Breast epithelium (tissue), 4 donors: ENCODE measurements around the gene SPTLC2. TPM values are rescaled to one million over a fixed set of nuclear protein-coding genes. Genes with fewer than 3 reads are reported as not detected.

Experiments used
- DNase-seq, 2 donors: peaks; one replicate each; pipeline ENCODE4 v3.0.0-alpha.2; 2019; ENCODE audit warnings: low spot score in 2 of 2
- H3K27ac ChIP-seq, 2 donors: fragments of 200-600 bp; sonication (generic) in 1 of 2; one replicate each; pipeline ENCODE4 v1.5.1; 2016 to 2019; ENCODE audit warnings: mild to moderate bottlenecking in 1 of 2
- H3K27me3 ChIP-seq, 2 donors: fragments of 200-600 bp; sonication (generic) in 1 of 2; one replicate each; pipeline versions ENCODE4 v1.5.1 to v1.6.0; 2017 to 2019; ENCODE audit warnings: control low read depth in 1 of 2, mild to moderate bottlenecking in 1 of 2
- H3K36me3 ChIP-seq: fragments of 200-600 bp; one replicate; pipeline ENCODE4 v1.5.1; 2019
- H3K4me1 ChIP-seq, 2 donors: fragments of 200-600 bp; sonication (generic); one replicate each; pipeline ENCODE4 v1.5.1; 2016 to 2019; ENCODE audit warnings: control low read depth in 1 of 2
- H3K4me3 ChIP-seq, 3 donors: fragments of 200-600 bp; sonication (generic); 1 replicate in 2 of 3; 2 replicates in 1 of 3; pipeline ENCODE4 v1.5.1; 2016 to 2019; ENCODE audit warnings: mild to moderate bottlenecking in 3 of 3, moderate library complexity in 2 of 3
- H3K9me3 ChIP-seq, 2 donors: fragments of 200-600 bp; sonication (generic) in 1 of 2; one replicate each; pipeline ENCODE4 v1.5.1; 2016 to 2019; ENCODE audit warnings: control low read depth in 1 of 2
- CTCF ChIP-seq, 3 donors: fragments of 450-650 bp; IDR thresholded peaks; one replicate each; pipeline ENCODE4 v1.5.1; 2016 to 2017; ENCODE audit warnings: antibody characterized with exemption in 3 of 3, mild to moderate bottlenecking in 3 of 3, moderate library complexity in 3 of 3
- POLR2A ChIP-seq: fragments of 450-650 bp; IDR thresholded peaks from one replicate; pipeline ENCODE4 v1.6.1; 2016; ENCODE audit warnings: antibody characterized with exemption, mild to moderate bottlenecking, moderate library complexity
- POLR2AphosphoS5 ChIP-seq, 3 donors: sonication (generic); formaldehyde crosslinking; IDR thresholded peaks; one replicate each; pipeline ENCODE4 v1.6.1; 2017; ENCODE audit warnings: antibody characterized with exemption in 3 of 3
- intact Hi-C: fragments of 100-400 bp; cut with DNase I; formaldehyde crosslinking; loops from one replicate; pipeline ENCODE4 v1.15.1; 2023; ENCODE audit warnings: low total_unique reads
- total RNA-seq, 3 donors: library from RNA; depleted of rRNA; stranded (reverse); fragments of >200 nt; gene quantifications; one replicate each; pipeline ENCODE4 v1.1.0, GENCODE V29; 2016

The SPTLC2 gene
- total RNA-seq, 3 donors from 2014 or later = 31.2 to 47.2 (median 42.6) TPM

DNA sequence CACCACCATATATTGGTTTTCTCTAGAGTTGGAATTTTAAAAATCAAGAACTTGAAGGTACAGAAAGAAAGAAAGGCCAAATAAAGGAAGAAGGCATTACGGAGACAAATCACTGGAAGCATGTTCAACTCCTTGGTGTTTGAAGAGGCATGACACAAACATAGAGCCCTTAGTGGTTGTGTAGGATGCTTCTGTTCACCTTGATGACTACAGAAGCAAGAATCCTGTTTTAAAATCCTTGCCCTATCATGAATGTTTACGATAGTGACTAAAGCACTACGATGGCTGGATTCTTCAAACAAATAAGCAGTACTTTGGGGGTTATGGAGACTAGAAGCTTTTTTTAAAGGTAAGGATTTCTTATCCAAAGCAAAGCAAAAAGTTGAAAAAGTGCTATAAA lies 107.6 kb downstream of the SPTLC2 start:
- Histone ChIP-seq H3K9me3 (peaks cover 0 to 2% of the 10 kb centered on the region in 2 donors), H3K36me3 (peaks cover 3% of the 10 kb centered on the region), H3K27me3 (no peaks in the 10 kb centered on the region), H3K27ac (no peak overlapping the region), H3K4me1 (no peaks in the 10 kb centered on the region), H3K4me3 (no peak overlapping the region)
- DNase-seq = no peak
- intact Hi-C loops = no loop called here
- TF ChIP-seq CTCF (IDR thresholded peaks at IDR 0.05) (no peak), POLR2AphosphoS5 (IDR thresholded peaks at IDR 0.05) (no peak), POLR2A (no peak)

GRCh38 chr14:77508249-77508648 lies 108.2 kb downstream of the SPTLC2 start:
- no peak overlapping the region for H3K4me3 ChIP-seq
- DNase-seq = no peak
- no peaks in the 10 kb centered on the region for H3K4me1 ChIP-seq
- H3K27me3 ChIP-seq = no peaks in the 10 kb centered on the region
- intact Hi-C loops = no loop called here
- no peak overlapping the region for H3K27ac ChIP-seq
- TF ChIP-seq CTCF (IDR thresholded peaks at IDR 0.05) (no peak), POLR2AphosphoS5 (IDR thresholded peaks at IDR 0.05) (no peak), POLR2A (no peak)
- H3K36me3 ChIP-seq = peaks cover 3% of the 10 kb centered on the region
- peaks cover 0 to 8% of the 10 kb centered on the region in 2 donors for H3K9me3 ChIP-seq

DNA sequence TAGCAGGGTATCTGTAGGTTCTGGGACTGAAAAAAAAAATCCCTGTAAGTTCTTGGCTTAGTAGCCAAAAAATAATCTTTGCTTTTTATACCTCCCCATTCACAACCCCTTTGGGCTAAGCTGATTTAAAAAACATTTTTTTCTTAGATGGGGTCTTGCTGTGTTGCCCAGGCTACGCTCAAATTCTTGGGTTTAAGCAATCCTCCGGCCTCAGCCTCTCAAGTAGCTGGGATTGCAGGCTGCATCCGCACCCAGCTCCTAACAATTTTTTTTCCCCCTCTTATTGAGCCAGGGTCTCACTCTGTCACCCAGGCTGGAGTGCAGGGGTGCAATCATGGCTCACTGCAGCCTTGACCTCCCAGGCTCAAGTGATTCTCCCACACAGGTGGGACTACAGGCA lies 108.7 kb downstream of the SPTLC2 start:
- no peaks in the 10 kb centered on the region for H3K4me1 ChIP-seq
- peaks cover 0 to 8% of the 10 kb centered on the region in 2 donors for H3K9me3 ChIP-seq
- no peak overlapping the region for H3K27ac ChIP-seq
- intact Hi-C loops = no loop called here
- no peak overlapping the region for H3K4me3 ChIP-seq
- peaks cover 3% of the 10 kb centered on the region for H3K36me3 ChIP-seq
- TF ChIP-seq POLR2AphosphoS5 (IDR thresholded peaks at IDR 0.05) (no peak), POLR2A (no peak), CTCF (IDR thresholded peaks at IDR 0.05) (no peak)
- no peaks in the 10 kb centered on the region for H3K27me3 ChIP-seq
- DNase-seq = no peak

DNA sequence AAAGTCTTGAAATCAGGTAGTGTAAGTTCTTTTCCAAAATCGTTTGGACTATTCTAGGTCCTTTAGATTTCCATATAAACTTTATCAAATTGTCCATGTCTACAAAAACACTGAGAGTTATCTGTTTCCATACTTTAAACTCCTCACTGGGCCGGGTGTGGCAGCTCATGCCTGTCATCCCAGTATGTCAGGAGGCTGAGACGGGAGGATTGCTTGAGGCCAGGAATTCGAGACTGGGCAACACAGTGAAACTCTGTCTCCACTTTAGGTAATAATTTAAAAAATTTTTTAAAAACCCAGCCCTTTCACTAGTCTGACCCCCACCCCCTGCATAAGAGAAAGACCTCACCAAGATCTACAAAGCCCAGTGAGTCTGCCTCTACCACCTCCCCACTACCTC lies 111.4 kb downstream of the SPTLC2 start:
- H3K4me3 ChIP-seq = no peak overlapping the region
- H3K9me3 ChIP-seq = peaks cover 0 to 8% of the 10 kb centered on the region in 2 donors
- no peaks in the 10 kb centered on the region for H3K36me3 ChIP-seq
- H3K27me3 ChIP-seq = no peaks in the 10 kb centered on the region
- H3K4me1 ChIP-seq = no peaks in the 10 kb centered on the region
- no peak for TF ChIP-seq CTCF (IDR thresholded peaks at IDR 0.05)
- no peak overlapping the region for H3K27ac ChIP-seq
- intact Hi-C loops = no loop called here
- DNase-seq = no peak

GRCh38 chr14:77503138-77503537 lies 113.3 kb downstream of the SPTLC2 start:
- TF ChIP-seq POLR2A (no peak), POLR2AphosphoS5 (IDR thresholded peaks at IDR 0.05) (no peak), CTCF (IDR thresholded peaks at IDR 0.05) (no peak)
- Histone ChIP-seq H3K36me3 (no peaks in the 10 kb centered on the region), H3K27me3 (peaks cover 0 to 10% of the 10 kb centered on the region in 2 donors), H3K27ac (no peak overlapping the region), H3K9me3 (peaks cover 0 to 8% of the 10 kb centered on the region in 2 donors), H3K4me1 (peaks cover 0 to 8% of the 10 kb centered on the region in 2 donors), H3K4me3 (no peak overlapping the region)
- no peak for DNase-seq
- intact Hi-C loops = no loop called here
